ENCODE measurements around the gene PALLD.

DNA sequence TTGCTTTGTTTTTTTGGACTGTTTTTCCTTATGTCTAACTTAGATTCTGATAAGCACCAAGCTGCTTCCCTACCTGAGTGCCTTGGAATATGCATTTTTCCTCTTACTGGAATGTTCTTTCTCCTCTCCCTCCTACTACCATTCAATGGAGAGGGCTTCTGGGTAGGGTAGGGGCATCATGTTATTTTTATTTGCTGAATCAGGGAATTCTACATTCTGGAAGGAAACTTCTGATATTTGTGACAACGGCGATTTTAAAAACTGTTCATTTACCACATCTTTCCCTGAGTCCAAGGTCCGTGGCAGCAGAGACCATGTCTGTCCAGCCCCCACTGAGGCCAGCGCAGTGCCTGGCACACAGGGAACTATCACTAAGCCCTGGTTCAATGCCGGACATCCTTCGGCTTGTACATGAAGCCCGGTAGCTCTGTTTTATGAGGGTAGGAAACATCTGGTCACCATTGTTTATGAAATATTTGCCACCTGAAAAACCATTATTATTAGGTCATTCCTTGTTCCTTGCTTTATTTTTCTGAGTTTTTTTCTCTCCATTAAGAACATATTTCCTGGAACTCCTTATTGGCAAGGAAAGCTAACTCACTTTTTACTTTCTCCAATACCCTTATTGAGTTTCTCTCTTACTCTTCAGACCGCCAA lies 57.0 kb downstream of the PALLD start:
- TF ChIP-seq, protein P1, sequence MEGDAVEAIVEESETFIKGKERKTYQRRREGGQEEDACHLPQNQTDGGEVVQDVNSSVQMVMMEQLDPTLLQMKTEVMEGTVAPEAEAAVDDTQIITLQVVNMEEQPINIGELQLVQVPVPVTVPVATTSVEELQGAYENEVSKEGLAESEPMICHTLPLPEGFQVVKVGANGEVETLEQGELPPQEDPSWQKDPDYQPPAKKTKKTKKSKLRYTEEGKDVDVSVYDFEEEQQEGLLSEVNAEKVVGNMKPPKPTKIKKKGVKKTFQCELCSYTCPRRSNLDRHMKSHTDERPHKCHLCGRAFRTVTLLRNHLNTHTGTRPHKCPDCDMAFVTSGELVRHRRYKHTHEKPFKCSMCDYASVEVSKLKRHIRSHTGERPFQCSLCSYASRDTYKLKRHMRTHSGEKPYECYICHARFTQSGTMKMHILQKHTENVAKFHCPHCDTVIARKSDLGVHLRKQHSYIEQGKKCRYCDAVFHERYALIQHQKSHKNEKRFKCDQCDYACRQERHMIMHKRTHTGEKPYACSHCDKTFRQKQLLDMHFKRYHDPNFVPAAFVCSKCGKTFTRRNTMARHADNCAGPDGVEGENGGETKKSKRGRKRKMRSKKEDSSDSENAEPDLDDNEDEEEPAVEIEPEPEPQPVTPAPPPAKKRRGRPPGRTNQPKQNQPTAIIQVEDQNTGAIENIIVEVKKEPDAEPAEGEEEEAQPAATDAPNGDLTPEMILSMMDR (IDR thresholded peaks at IDR 0.05; ENCODE audit: low read length), result no peak
- no peak for TF ChIP-seq EZH2 (IDR thresholded peaks at IDR 0.05; ENCODE audit: borderline replicate concordance, low read length)
